Brain pericyte (primary cell): Measurements from ENCODE around the gene NANOGP8.

Source experiments
- DNase-seq: peaks from one replicate; pipeline ENCODE4 v3.0.0-alpha.2; 2012; ENCODE audit warnings: low read depth, low spot score

The NANOGP8 gene

DNA sequence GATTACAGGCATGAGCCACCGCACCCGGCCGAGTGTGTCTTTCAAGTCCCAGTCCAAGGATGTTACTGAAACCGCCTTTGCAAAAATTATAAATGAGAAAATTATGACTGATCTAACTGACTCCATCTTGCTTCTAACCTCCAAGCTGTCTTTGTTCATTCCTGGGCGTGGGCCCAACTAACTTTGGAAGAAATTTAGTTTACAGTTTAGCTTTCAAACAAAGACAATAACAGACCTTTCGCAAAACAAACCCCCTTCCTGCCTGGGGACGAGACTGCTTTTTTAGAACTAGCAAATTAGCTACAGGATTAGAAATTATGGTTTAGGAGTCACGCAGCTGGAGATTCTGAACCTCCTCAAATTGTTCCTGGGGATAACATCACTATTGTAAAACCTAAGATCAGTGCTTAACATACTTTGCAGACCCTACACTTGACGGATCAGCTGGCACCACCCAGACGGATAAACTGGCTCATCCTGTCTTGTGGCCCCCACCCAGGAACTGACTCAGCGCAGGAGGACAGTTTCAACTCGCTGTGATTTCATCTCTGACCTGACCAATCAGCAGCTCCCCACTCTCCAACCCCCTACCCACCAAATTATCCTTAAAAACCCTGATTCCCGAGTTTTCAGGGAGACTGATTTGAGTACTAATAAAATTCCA lies 23.8 kb downstream of the NANOGP8 start:
- no peak for DNase-seq

DNA sequence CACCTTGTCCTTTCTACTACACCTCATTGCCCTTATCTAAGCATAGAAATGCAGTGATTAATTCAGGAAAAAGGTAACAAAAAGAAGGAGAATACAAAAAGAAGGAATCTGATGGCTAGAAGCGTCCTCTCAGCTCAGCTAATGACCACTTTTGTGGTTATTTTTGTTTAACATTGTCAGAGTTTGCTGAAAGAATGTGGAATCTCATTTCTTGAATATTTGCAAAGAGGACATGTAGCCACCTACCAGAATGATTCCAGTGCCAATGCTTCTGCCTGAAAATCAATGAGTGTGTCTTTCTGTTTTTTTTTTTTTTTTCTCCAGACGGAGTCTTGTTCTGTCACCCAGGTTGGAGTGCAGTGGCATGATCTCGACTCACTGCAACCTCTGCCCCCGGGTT lies 24.5 kb downstream of the NANOGP8 start:
- DNase-seq = no peak

DNA sequence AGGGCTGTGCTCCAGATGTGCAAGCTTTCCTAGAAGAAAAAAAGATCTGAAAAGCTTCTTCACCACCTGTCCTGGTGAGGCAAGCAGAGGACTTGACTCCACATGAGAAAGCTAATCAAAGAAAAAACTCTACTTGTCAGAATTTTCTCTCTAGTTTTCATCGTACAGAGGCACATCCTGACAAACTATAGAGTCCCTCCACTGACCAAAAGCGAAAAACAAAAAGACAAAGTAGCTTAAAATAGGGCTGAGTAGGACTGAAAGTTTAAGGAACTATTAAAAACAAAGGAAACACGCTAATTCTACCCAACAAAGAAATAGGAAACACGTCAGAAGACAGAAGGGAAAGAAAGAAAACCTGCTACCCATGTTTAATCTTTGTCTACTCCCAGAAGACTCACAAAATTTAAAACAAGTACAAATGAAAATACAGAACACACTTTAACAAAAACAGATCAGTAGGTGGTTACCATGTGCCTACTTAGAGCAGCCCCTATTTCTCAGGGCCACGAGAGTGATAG lies 26.5 kb downstream of the NANOGP8 start:
- no peak for DNase-seq

DNA sequence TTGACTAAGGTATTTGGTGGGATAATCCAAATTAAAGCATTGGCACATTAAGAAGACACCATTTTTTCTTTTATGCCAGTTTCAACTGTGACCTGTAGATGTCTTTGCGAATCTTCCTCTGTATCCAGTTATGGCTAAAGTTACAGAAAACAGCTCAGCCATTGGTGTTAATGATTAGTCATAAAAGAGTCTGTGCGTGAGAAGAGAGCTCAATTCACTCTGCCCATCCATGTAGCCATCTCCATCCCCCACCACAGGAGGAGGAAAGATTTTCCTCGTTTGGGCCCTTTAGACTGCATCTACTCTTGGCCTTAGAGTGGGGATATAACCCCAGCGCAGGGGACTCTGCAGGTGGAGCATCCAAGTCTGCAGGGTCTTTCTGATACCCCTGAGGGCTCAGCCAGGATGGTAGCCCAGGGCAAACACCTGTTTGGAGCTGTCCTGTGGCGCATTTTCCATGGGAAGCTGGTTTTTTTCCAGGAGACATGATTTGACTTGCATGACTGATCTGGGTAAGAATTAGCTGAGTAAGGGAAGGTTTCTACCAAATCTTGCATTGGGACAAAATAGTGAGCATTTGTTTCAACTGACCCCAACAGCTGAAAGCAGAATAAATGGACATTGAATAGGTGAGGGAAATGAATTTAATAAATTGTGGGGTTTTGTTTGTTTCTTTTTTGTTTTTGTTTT lies 29.5 kb downstream of the NANOGP8 start:
- DNase-seq = no peak

DNA sequence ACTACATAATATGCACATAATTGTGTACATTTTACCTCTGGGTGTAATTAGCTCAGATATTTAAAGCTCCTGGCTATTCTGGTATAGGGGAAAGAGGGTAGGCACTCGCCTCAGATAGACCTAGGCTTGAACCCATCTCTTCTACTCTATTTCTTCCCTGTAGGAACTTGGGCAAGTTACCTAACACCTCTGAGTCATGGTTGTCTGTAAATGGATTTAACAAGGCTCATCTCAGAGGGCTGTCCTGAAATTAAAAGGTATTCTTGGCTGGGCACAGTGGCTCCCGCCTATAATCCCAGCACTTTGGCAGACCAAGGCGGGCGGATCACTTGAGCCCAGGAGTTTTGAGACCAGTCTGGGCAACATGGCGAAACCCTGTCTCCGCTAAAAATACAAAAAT lies 30.7 kb downstream of the NANOGP8 start:
- DNase-seq = no peak

DNA sequence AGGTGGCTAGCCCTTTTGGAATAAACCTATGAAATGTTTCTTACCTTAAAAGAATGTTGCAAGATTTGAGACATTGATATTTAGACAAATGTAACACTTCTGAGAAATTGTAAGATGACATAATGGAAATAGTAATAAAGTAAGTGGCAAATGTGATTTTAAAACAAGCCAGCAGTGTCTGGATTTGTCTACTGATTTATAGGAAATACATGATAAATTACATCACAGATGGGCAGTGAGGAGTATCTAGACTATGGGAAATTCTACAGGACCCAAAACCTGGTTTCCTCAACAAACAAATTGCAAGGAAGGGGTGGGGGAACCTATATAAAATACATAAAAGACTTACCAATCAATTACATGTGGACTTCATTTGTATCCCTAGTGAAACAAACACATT lies 37.1 kb downstream of the NANOGP8 start:
- no peak for DNase-seq

DNA sequence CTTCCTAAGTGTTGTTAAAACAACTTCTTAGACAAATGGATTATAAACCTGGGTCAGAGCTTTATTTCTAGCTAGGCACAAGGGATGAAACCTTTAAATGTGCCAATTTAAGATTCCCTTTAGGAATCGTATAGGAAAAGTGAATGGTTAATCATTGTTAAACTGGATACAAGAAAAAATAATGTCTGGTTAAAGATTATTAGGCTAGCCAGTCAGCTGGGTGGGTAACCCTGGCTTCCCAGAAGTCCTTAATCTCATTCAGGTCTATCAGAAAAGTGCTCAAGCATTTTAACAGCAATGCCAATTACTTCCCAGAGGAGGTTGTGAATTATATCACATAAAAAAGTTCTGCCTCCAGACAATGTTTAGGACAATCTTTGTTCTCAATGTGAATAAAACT lies 37.6 kb downstream of the NANOGP8 start:
- DNase-seq = no peak

DNA sequence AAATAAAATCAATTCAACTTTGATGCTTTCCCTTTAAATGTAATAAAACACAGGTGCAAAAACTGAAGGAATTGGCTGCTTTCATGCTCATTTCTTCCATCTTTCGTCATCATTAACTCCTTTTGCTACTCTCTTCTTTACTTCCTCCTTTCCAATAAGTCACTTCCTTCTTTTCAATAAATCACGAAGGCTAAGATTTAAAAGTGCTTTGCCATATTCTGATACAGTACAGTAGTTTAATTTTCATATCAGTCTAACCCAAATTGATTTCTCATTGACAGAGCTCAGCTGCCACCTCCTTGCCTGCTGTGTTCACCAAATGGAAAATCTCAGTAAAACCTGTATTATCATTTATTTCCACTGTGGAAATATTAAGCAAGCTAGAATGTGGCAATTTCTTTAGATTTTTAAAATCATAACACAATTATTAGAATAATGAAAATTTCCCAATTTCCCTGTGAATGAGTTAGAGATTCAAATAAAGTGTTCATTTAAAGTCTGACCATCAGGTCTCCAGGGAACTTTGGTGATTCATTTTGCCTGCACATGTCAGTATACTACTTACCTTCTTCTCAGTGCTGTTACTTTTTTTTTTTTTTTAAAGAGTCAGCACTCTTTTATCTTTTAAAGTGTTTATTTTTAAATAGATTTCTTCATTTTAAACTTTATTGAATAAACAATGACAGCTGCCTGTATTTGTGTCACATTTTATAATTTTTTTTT lies 41.6 kb downstream of the NANOGP8 start:
- no peak for DNase-seq

DNA sequence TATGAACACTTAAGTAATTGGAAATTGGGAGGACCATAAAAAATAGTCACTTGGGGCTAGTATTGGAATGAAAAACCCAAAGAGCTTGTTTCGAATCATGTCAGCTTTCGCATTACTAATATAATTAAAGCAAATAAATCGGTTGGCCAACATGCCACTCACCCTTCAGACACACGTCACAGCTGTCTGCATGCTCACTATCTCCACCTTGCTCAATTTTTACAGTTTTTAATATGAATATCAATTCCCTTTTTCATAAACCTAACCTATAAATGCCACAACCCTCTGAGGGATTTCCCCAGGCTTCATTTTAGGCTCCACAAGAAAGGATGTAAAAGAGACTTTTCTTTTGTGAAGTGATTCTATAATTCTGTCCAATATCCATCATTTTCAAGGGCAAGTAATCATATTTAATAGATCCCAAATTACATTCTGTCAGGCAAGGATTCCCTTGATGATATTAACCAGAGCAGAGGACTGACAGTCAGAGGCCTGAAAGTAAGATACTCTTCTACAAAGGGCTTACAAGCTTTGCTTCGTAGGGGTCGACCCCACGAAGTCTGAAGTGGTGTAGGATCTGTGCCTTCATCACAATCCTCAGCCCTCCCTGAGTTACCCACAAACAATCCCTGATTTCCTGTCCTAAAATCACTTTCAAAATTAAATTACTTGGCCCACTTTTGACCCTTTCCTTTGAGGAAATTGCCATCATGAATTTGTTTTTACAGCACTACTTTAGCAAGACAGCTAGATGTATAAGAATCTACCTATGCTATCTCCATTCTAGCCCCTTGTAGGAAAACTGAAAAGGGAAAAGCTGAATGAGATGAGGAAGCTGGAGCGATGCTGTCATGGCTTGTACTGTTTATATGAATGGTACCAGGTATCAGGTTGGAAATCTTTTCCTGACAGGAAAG lies 44.5 kb downstream of the NANOGP8 start:
- DNase-seq = no peak

DNA sequence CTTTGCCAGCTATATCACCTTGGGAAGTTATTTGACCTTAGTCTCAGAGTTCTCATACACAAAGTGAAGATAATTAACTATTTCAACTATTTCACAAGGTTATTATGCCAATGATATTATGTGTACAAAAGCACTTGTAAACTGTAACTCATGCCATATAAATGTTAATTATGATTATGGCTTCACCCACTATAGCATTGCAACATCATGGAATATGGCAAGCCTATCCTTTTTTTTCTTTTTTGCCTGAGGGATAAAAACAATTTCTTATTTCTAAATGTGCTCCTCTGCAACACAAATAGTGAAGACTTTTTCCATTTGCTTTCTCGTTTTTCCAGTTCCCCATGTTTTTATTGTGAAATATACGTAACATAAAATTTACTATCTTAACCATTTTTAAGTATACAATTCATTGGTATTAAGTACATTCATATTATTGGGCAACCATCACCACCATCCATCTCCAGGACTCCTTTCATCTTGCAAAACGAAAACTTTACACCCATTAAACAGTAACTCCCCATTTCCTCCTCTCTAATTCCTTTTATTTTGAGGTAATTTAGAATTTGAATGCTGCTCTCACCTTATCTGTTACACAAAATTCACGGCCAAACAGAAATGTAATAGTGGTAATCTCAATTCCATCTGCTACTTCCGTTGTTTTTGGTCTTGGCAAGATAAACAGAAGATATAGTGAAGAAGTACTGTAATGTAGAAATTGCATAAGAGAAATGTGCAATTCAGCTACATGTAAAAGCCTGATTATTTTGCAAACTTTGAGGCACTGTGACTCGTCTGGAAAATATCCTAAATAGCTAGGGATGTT lies 46.3 kb downstream of the NANOGP8 start:
- DNase-seq = no peak
